MM.1S (cell line): ENCODE data around the gene ZNF23.

ENCODE experiments used
- CTCF ChIP-seq: fragments of 300-600 bp; sonication (generic); IDR thresholded peaks from 2 replicates; pipeline ENCODE4 v1.5.1; 2016; ENCODE audit warnings: antibody characterized with exemption, low read length, mixed read lengths
- EZH2 ChIP-seq: fragments of 300-600 bp; sonication (generic); optimal IDR thresholded peaks from 2 replicates; pipeline ENCODE3; 2017; ENCODE audit warnings: low read depth, mild to moderate bottlenecking, antibody characterized with exemption, low read length, mixed read lengths
- EZH2phosphoT487 ChIP-seq: fragments of 300-600 bp; sonication (generic); IDR thresholded peaks from 2 replicates; pipeline ENCODE4 v1.6.1; 2018; ENCODE audit warnings: antibody characterized with exemption, low read length

- no peak for TF ChIP-seq CTCF
- TF ChIP-seq EZH2, result no peak
- no peak for TF ChIP-seq EZH2phosphoT487
Observed at GRCh38 chr16:71426880-71427615, 35.0 kb downstream of the ZNF23 start.
